NCI-H2227 treated with DMSO at 0.1 percent for 48 hours (cell line): ENCODE data around the gene TMEM131L.
A peak's percentile ranks its signal among the peaks of the same experiment; 100 is the strongest.
"Not testable (repeated sequence)": the region's sequence is repeated elsewhere in the genome, so short reads cannot be mapped to it uniquely, and the experiment has no call there.

Source experiments
- DNase-seq: peaks from one replicate; lab custom pipeline; 2025; lab: John Stamatoyannopoulos, UW

The TMEM131L gene

GRCh38 chr4:153466081-153466948 is at the start of gene TMEM131L:
Gene TMEM131L (plus strand): TSS chr4:153466360. CDS start chr4:153466398, 38 bp downstream.
- DNase-seq, result peak; percentile 51

- DNase-seq, result not testable (repeated sequence)
Measured at GRCh38 chr4:153416456-153416855, 49.7 kb upstream of the TMEM131L start.

- DNase-seq, result no peak
Measured at GRCh38 chr4:153418121-153418520, 48.0 kb upstream of the TMEM131L start.

- no peak for DNase-seq
Measured at GRCh38 chr4:153418558-153418957, 47.6 kb upstream of the TMEM131L start.

- DNase-seq, result no peak
Measured at GRCh38 chr4:153419029-153419428, 47.1 kb upstream of the TMEM131L start.

- no peak for DNase-seq
Measured at GRCh38 chr4:153419673-153420278, 46.4 kb upstream of the TMEM131L start.

- DNase-seq, result no peak
Measured at GRCh38 chr4:153420361-153420760, 45.8 kb upstream of the TMEM131L start.

- DNase-seq, result no peak
Measured at GRCh38 chr4:153421941-153422340, 44.2 kb upstream of the TMEM131L start.

- no peak for DNase-seq
Measured at GRCh38 chr4:153426207-153426885, 39.8 kb upstream of the TMEM131L start.

GRCh38 chr4:153427363-153428071 is 38.6 kb upstream of the TMEM131L start:
- no peak for DNase-seq

- DNase-seq, result no peak
Measured at GRCh38 chr4:153428941-153429475, 37.2 kb upstream of the TMEM131L start.

- DNase-seq, result no peak
Measured at GRCh38 chr4:153432965-153433753, 33.0 kb upstream of the TMEM131L start.

- DNase-seq, result no peak
Measured at GRCh38 chr4:153433754-153434105, 32.4 kb upstream of the TMEM131L start.

GRCh38 chr4:153434190-153434589 is 32.0 kb upstream of the TMEM131L start:
- DNase-seq, result no peak

- no peak for DNase-seq
Measured at GRCh38 chr4:153438916-153439756, 27.0 kb upstream of the TMEM131L start.

GRCh38 chr4:153439831-153440230 is 26.3 kb upstream of the TMEM131L start:
- no peak for DNase-seq

GRCh38 chr4:153440475-153440874 is 25.7 kb upstream of the TMEM131L start:
- no peak for DNase-seq

- no peak for DNase-seq
Measured at GRCh38 chr4:153447175-153447905, 18.8 kb upstream of the TMEM131L start.

- peak; percentile 50 for DNase-seq
Measured at GRCh38 chr4:153448003-153448731, 18.0 kb upstream of the TMEM131L start.
